ENCODE data around the gene MEF2D.

The MEF2D gene

DNA sequence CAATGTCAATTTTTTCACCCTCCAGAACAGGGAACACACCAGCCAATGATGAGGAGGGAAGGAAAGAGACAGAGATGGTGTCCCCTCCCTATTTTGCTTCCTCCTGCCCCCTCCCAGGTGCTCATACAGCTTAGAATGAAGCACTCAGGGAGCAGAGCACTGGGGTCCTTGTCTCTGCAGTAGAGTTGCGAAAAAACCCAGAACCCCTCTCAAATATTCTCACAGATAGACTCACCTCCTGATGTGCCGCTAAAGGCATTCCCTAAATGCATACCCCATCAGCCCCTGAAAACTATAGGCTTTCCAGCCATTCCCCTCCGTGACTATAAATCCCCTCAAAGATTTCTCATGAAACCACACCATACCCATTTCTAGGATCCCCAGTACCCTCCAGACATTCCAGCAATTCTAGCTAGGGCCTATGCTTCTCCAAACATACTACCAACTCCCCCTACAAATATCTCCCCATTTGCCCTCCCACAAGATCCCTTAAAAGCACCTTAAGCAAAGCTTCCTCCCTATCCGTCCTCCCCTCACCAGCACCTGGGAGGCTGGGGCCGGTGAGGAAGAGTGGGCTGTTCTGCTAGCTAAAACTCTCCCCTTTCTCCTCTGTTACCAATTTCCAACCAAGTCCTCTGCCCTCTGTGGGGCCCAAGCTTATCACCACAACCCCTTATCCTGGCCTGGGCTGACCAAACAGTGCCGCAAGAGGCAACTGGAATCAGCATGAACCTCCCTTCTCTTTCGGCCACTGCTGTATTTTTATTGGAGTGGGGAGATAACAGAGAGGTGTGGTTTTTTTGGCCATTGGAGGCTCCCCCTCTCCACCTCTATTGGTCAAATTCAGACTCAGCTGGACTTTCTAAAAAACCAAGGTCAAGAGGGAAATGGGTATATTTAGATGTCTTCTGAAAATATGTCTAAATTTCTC is 76.9 kb downstream of the MEF2D start:
- DNase-seq: no peak

DNA sequence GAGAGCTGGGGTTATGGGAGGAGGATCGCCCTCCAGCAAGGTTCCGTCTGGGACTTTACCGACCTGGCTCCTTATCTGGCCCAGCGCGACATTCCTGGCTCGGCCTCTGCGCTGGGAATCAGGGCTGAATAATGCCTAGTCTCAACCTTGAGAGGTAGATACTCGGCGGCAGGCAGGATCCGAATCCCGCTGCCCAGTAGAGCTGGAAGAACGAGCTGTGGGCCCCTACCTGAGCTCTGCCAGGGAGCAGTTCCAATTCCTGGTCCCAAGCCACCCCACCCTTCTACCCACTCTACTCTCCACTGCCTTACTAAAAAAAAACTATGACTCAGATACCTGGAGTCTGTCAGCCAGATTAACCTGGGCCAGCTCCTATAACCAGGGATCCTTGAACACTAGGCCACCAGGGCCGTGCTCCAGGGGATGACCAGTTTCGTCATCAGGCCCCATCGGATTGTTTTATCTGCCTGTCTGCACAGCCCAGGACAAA is 77.9 kb downstream of the MEF2D start:
- no peak for DNase-seq

DNA sequence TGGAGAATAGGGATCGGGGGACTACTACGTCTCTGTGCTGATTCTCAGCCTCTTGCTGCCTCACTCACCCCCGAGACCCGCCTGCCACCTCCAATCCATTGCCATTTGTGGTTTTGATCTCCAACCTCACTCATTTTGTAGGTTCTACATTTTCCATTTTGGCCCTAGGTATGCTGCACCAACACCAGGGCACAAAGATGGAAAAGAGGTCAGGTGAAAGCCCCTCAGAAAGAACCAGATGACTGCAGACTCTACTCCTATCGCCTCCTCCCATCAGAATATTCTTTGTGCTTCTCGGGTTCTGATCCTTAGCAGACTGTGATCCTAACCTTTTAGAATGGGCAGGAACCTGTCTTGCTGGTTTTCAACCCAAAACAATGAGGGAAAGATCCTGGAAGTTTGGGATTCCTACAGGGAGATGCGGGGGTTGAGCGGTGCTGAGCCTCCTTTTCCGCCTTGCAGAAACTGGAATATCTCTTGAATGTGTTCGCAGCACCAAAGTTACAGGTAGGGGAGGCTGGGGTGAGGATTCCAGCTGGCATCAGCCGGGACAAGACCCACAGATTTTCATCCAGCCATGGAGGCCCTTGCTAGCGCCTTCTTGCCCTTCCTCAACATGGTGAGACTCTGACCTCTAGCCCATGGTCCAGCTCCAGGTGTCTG is 78.5 kb downstream of the MEF2D start:
- DNase-seq: no peak

DNA sequence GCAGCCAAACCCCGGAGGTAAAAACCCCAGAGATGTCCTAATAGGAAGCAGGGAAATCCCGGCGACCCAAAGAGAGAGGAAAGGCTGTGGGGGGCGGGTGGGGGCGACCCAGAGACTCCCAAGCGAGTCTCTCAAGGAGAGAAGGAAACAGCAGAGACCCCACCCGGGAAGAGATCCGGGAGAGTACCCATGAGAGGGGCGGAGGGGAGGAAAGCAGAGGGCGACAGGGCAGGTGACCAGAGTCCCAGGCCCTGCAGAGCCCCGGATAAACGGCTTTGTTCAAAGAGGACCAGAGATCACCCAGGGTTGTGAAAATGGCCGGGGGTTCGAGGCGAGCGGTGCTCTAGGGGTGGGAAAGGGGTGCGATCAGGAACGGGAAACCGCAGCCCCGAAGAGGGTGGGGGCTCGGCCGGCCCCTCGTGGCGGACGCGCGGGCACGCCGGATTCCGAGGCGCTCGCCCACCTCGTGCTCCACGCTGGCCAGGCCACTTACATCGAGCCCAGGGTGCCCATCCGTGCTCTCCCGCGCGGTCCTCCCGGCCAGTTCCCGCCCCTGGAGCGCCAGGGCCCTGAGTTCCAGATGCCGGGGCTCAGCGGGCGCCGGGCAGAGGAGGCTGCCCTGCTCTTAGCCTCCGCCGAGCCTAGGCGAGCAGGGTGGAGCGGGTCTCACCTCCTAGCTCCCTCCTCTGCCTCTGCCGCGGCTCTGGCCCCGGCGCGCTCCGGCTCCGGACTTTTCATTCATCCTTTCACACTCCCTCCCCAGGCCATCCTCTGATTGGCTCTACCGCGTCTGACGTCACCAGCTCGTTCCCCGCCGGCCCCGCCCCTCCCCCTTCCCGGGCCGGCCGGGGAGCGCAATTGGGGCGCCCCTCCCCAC is 79.3 kb downstream of the MEF2D start:
- DNase-seq: peak; percentile 69

DNA sequence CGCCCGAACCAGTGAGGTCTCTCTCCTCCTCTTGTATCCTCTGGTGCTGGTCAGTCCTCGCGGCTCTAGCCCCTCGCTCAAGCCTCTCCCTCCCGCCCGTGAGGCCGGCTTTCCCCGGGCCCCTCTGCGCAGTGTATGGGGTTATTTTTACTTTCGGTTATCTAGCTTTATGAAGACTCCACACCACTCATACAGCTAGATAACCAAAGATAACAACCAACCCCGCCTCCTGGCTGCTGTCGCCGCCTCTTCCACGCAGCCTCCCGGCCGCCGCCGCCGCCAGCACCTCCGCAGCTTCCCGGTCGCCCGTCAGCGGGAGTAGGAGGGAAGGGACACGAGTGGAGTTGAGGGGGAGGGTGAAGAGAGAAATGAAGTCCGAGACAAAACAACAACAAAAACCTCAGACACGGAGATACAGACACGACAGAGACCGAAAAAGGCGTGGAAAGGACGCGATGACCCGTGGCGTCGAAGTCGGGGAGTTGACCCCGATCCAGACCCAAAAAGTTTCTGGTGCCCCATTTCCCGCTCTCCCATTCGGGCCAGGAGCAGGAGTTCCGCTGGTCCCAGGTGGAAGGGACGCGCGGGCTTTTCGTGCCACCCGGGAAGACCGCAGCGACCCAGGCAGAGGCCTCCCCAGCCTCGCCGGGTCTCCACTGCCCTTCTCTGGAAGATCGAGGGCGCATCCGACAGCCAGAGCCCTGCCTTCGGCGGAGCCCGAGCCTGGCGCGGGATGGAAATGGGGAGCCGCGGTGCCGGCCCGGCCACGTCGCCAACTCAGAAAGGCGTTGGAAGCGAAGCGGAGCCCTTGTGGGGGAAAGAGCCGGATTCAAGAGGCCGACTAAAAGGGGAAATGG is 80.1 kb downstream of the MEF2D start:
- peak; percentile 33 for DNase-seq

DNA sequence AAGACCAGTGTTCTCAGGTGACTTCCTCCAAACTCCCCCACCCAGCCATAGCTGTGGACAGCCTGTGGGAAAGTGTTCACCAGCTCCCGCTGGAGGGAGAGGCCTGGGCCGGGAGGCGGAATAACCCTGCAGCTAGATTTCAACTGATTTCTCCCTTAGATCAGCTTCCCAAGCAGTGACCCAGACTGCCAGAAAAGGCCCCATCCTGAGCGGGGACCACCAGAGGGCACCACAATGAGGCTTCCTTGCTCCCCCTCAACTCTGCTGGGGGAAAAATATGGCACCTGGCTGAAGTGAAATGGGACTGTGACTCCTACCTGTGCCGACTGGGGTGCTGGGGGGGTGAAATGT is 80.7 kb downstream of the MEF2D start:
- DNase-seq: peak; percentile 22

DNA sequence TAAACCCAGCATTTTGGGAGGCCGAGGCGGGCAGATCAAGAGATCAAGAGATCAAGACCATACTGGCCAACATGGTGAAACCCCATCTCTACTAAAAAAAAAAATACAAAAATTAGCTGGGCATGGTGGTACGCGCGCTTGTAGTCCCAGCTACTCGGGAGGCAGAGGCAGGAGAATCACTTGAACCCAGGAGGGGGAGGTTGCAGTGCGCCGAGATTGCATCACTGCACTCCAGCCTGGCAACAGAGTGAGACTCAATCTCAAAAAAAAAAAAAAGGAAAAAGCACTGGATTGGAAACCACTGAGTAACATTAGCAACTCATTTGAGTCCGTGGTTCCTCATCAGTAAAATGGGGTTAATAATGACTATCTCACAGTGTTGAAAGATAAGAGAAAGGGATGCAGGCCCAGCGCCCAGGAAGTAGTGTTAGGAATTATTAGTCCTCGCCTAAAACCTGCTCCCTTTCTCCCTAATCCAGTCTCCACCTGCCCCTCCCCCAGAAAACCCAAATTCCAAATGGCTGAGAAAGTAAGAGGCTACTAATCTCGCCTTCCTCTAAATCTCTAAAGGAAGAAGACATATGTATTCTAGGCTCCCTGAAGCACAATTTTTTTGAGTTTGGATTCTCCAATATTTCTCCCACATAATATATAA is 82.0 kb downstream of the MEF2D start:
- no peak for DNase-seq

DNA sequence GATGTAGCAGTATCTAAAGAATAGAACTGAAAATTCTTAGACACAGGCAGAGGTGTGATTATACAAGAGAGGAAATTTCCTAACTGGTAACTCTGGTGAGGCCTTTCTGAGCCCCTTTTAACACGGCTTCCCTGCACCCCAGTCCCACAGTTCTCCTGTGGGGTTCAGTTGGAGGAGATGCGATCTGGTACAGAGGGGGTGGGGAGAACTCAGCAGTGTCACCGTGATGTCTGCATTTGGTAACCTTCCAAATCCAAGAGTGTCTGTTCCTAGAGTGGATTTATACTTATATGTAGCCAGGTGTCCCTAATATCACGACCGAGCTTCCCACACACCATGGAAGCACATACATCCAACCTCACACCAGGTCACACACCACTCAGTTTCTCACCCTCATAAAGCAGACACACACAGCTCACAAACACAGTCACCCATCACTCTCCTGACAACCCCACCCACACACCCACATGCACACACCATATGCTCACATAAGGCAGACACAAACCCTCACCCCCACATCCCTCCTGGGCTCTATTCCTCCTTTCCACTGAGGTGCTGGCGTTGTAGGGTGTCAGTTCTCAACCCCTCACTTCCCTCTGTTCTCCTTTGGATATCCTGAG is 83.1 kb downstream of the MEF2D start:
- DNase-seq: no peak

DNA sequence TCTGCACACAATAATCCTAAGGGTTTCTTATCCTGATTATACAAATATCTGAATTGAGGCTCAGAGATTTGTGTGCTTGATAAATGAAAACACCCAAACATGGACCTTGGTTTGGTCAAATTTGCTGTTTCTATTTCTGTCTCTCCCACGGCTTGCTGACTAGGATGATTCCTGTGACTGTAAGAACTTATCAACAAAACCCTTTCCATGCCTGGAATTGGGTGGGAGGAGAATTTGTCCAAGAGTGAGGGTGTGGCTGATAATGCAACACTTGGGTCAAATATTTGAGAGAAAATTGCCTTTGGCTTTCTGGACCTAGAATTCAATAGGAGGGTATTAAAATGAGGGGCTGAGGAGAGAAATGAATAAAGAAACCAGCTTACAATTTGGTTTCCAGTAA is 83.6 kb downstream of the MEF2D start:
- no peak for DNase-seq

DNA sequence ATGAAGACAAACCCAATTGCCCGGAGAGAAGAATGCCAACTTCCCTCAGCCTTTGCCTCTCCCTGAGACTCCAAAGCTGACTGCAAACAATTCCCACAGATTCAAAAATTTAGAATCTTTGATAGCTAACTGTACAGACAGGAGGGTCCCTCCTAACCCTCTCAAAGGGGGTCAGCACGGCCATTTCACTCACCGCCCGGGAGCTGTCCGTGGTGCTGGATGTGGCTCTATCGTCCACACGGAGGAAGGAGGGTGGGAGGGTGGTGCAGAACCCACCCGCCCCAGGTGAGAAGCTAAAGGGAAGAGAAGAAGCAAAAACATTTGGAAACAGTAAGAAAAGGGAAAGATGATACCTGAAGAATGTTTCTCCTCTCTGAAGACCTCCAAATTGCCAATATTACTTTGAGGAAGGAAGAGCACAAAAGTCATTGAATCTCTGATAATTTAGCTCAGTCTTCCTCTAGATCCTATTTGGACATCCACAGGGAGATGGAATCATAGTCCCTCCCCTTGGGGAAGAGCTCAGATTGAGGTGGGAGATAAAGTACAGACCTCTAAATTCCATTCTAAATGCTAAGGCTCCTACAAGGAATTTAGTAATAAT is 86.0 kb downstream of the MEF2D start:
- no peak for DNase-seq

Measured in stimulated activated CD4-positive, alpha-beta T cell treated with anti-CD3 and anti-CD28 coated beads, Interleukin-12 subunit alpha, Interleukin-12 subunit beta, amount 100 ng/mL, for 4 hours (primary cell).